Subcutaneous adipose tissue (tissue), 4 donors: ENCODE results near the gene JUND. TPM values are rescaled to one million over a fixed set of nuclear protein-coding genes. Genes with fewer than 3 reads are reported as not detected.

Experiments used
- total RNA-seq, 4 donors: library from RNA; depleted of rRNA; stranded (reverse); fragments of >200 nt; gene quantifications; one replicate each; pipeline ENCODE4 v1.1.0, GENCODE V29; 2016
- TF ChIP-seq, protein P1 (sequence below): fragments of 450-650 bp; IDR thresholded peaks from one replicate; pipeline ENCODE4 v1.5.1; 2016; ENCODE audit warnings: low read depth, mild to moderate bottlenecking, control low read depth, antibody characterized with exemption, moderate library complexity

Gene JUND
- total RNA-seq, 4 donors from 2014 or later = 101 to 314 (median 150) TPM

DNA sequence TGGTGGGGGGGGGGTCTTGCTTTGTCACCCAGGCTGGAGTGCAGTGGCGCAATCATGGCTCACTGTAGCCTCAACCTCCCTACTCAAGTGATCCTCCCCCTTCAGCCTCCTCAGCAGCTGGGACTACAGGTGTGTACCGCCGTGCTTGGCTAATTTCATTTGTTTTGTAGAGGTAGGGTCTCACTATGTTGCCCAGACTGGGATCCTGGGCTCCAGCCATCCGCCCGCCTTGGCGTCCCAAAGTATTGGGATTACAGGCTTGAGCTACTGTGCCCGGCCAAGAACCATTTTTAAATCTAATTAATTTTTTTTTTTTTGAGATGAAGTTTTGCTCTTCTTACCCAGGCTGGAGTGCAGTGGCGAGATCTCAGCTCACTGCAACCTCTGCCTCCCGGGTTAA is 18.2 kb upstream of the JUND start:
- TF ChIP-seq, protein P1, sequence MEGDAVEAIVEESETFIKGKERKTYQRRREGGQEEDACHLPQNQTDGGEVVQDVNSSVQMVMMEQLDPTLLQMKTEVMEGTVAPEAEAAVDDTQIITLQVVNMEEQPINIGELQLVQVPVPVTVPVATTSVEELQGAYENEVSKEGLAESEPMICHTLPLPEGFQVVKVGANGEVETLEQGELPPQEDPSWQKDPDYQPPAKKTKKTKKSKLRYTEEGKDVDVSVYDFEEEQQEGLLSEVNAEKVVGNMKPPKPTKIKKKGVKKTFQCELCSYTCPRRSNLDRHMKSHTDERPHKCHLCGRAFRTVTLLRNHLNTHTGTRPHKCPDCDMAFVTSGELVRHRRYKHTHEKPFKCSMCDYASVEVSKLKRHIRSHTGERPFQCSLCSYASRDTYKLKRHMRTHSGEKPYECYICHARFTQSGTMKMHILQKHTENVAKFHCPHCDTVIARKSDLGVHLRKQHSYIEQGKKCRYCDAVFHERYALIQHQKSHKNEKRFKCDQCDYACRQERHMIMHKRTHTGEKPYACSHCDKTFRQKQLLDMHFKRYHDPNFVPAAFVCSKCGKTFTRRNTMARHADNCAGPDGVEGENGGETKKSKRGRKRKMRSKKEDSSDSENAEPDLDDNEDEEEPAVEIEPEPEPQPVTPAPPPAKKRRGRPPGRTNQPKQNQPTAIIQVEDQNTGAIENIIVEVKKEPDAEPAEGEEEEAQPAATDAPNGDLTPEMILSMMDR = no peak

DNA sequence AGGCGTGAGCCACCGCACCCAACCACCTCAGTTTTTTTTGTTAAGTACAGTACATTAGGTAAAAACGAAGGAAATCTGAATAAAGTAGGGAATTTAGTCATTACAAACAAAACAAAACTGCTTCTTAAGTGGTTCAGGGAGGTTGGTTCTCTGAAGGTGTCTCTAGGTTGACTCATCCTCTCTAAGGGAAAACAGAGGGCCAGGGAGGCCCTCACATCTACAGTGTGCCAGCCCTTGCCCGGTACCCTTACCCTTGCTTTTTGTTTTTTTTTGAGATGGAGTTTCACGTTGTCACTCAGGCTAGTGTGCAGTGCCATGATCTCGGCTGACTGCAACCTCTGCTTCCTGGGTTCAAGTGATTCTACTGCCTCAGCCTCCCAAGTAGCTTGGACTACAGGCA is 17.2 kb upstream of the JUND start:
- TF ChIP-seq, protein P1 = no peak

DNA sequence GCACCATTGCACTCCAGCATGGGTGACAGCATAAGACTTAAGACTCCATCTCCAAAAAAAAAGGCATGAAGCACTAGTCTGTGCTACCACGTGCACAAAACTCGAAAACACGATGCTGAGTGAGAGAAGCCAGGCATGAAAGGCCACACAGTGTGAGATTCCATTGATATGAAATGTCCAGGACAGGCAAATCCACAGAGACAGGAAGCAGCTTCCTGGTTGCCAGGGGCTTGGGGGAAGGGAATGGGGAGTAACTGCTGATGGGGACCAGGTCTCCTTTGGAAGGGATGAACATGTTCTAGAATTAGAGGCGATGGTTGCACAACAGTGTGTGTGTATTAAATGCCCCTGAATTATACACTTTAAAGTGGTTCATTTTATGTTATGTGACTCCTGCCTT is 15.9 kb upstream of the JUND start:
- TF ChIP-seq, protein P1 = no peak

DNA sequence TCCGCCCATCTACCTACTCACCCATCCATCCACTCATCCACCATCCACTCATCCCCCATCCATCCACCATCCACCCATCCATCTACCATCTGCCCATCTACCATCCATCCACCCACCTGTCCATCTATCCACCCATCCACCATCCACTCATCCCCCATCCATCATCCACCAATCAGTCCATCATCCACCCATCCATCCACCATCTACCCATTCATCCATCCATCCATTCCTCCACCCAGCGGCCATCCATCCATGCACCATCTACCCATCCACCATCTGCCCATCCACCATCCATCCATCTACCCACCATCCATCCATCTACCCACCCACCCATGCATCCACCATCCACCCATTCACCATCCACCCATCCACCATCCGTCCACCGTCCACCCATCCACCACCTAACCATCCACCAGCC is 13.6 kb upstream of the JUND start:
- TF ChIP-seq, protein P1 = no peak

DNA sequence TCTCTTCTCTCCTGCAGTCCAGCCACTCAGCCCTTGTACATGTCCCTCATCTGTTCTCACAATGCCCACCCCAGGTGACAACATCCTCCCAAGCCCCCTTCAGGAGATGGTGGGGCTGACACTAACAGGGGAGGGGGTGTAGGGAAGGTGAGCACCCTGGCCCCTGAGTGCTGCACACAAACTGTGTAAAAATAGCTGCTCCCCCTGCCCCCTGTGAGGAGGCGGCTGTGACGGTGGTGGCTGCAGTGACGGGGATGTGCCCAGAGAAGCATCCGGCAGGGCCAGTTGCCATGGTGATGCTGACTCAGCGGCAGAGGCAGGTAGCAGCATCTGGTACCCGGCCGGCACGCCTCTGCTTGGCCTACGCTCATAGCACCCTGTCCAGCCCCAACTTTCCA is 13.0 kb upstream of the JUND start:
- TF ChIP-seq, protein P1 = no peak

DNA sequence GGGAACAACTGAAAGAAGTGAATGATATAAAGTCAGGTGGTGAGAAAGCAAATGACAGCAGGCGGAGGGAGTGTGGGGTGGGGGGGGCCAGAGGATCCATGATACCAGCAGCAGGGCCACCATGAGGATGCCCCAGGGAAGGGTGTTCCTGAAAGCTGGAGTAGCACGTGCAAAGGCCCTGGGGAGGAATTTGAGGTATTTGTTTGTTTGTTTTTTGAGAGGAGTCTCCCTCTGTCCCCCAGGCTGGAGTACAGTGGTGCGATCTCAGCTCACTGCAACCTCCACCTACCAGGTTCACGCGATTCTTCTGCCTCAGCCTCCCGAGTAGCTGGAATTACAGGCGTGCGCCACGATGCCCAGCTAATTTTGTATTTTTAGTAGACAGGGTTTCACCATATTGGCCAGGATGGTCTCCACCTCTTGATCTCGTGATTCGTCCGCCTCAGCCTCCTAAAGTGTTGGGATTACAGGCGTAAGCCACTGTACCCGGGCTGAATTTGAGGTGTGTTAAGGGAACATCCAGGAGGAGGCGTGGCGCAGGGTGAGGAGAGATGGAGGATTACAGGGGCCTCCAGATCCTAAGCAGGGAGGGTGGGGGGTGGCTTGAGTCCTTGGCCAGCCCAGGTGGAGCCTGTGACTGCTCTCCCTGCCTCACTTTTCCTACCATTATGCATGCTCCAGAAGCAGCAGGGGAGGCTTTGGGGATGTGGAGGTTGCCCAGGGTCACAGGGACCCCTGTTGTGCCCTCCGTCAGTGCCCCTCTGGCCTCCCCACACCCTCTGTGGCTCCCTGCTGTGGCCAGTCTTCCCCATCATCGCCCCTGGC is 12.4 kb upstream of the JUND start:
- TF ChIP-seq, protein P1 = no peak

DNA sequence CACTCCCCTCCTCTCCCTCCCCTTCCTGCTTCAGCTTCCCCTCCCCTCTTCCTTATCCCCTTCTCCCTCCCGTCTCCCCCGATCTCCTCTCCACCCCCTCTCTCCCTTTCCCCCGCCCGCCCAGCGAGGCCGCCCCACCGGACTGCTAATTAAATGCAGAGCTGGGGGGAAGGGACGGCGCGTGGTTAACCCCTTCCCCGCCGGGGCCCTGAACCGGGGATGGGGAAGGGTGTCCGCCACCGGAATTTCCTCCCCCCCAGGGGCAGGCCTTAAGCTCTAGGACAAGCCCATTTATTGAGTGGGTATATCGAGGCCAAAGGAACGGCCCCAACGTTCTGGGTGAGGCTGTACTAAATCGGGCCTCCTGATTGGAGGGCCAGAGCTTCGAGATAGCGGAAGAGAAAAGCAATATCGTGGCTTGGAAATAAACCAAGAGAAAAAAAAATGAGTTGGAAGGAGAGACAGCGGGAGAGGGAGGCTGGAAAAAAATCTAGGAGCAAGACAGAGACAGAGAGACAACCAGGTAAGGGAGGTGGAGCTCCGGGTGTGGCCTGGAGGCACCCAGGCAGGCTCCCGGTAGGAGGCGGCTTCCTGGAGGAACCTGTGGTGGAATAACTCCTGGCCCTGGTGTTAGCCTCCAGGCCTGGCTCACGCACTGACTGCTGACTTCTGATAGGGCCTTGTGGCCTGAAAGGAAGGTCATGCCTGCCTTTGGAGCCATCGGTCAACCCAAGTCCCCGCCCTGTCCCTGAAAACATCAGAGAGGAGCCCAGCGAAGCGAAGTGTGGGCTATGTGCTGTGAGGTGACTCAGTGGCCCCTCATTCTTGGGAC is 11.6 kb upstream of the JUND start:
- TF ChIP-seq, protein P1 = no peak
